H54 (cell line): ENCODE data around the gene FAH.

Source experiments
- DNase-seq: peaks from one replicate; pipeline ENCODE4 v3.0.0; 2011; ENCODE audit warnings: low spot score, mixed read lengths; ENCODE audit not compliant: insufficient read length
- FAIRE-seq: peaks from 3 replicates; lab custom pipeline; 2011; peaks lifted over from hg19 to GRCh38; lab: Jason Lieb, UNC
- POLR2A ChIP-seq: IDR thresholded peaks from 2 replicates; pipeline ENCODE4 v1.6.1; 2011; ENCODE audit warnings: low read depth, mild to moderate bottlenecking, low read length

The FAH gene

DNA sequence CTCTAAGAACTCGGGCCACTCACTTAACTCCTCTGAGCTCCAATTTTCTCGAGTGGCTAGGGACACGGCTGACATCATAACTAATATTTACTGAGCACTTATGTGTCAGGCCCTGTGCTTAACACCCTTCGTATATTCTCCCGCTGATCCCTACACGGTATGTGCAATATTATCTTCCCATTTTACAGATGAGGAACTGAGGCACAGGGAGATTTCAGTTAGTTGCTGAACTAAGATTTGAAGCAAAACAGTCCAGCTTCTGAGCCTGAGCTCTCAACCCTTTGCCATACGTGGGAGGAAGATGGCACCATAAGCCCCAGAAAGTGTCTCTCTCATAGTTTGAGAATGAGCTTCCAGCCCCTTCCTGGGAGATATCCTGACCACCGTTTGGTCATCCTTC, 19.6 kb downstream of the FAH start:
- no peak for FAIRE-seq
- no peak for TF ChIP-seq POLR2A

GRCh38 chr15:80173022-80173759, 20.4 kb downstream of the FAH start:
- DNase-seq (peak; percentile 20), FAIRE-seq (no peak)
- TF ChIP-seq POLR2A = no peak

More for the DNA sequence above, 19.6 kb downstream of the FAH start:
- DNase-seq = no peak

DNA sequence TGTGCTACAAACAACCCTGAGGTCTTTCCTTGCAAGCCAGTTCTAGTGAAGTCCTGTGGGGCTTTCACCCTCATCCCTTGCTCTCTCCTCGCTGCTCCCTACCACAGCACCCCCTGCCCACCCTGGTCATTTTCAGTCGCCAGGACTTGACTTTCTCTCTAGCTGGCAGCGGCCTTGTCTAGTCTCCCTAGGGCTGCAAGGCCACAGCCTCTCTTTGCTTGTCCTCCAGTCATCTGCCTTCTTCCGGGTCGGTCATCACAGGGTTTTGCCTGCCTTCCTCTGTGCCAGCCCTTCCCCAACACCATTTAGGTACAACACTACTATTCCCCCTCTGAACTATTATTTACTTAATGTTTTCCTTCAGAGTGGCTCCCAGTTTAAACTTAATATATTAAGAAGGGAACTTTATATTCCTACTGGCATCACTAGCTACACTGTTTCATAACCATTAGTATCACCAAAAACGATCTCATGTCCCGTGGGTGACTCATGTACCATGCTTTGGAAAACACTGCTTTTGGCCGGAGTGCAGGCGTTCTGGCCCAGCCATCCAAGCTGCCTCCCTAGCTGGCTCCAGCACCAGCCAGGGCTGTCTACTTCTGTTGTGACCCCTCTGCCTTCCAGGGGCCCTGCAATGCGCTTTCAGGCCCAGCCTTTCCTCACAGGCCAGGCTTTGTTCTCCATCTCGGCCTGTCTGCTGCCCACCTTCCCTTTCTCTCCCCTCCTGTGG, 21.4 kb downstream of the FAH start:
- DNase-seq (peak; percentile 26), FAIRE-seq (no peak)
- TF ChIP-seq POLR2A = no peak

- no peak for TF ChIP-seq POLR2A
These were observed 22.6 kb downstream of the FAH start for GRCh38 chr15:80175436-80175835.

DNA sequence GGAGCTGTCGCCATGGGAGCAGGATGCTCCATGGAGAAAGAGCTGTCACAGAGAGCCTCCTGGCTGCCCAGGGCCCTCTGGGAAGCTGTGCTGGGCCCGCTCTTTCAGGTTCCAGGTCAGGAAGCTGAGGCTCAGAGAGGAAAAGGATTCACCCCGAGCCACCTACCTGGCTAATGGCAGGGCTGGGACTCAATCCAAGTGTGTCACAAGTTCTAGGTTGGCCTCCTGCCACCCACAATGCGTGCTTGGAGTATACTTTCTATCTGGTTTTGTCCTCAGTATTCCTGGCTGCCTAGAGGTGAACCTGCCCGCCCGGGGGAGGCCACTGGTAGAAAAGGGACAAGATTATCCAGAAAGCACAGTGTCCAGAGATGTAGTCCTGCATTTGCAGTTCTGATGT, 23.6 kb downstream of the FAH start:
- FAIRE-seq = no peak
- no peak for DNase-seq
- TF ChIP-seq POLR2A = no peak

More at GRCh38 chr15:80175436-80175835, 22.6 kb downstream of the FAH start:
- FAIRE-seq = no peak
- DNase-seq = no peak

DNA sequence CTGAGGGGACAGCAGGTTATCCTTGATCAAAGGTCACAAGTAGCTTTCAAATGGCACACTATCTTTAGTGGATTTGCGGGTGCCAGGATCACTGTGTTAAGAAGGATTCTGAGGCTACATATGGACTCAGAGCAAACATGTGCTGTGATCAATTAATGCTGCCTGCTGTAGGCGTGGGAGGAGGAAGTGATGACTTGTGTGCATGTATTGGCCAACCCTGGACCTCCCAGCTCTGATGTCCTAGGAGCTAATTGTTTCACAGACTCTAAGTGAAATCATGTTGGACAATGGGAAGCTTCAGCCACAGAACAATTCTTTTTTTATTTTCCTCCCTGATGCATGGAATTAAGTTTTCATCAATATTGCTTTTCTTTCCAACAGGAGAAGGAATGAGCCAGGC, 24.4 kb downstream of the FAH start:
- FAIRE-seq (no peak), DNase-seq (no peak)
- TF ChIP-seq POLR2A = no peak

DNA sequence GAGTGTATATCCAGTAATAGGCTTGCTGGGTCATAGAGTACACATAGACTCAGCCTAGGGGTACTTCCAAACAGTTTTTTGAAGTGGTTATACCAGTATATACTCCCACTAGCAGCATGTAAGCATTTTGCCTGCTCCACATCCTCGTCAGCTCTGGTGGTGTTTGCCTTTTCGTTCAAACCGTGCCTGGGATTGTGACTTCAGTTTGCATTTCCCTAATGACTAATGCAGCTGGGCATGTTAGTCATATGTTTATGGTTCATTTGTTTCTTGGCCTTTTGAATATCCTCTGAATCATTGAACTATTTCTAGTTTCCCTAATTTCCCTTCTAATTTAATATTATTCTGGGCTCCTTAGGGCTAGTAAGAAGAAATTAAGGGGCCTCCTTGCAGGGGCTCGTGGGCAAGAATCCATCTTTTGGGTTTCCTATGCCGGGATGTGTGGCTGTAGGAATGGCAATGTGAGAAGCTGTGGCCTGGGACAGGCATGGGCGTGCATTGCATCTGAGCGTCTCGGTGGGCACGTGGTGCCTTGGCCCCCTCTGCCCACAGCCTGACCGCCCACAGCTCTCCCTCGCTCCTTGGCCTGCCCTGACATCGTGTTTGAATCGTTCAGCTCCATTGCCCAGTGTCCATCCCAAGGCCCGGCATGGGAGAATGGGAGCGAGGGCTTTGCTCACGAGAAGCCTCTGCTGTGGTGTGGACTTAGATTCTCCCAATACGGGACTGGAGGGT, 26.4 kb downstream of the FAH start:
- FAIRE-seq = no peak
- TF ChIP-seq POLR2A = no peak

GRCh38 chr15:80179935-80180334, 27.1 kb downstream of the FAH start:
- TF ChIP-seq POLR2A = no peak
- FAIRE-seq (no peak), DNase-seq (no peak)

More for the DNA sequence above, 26.4 kb downstream of the FAH start:
- DNase-seq = peak; percentile 70

DNA sequence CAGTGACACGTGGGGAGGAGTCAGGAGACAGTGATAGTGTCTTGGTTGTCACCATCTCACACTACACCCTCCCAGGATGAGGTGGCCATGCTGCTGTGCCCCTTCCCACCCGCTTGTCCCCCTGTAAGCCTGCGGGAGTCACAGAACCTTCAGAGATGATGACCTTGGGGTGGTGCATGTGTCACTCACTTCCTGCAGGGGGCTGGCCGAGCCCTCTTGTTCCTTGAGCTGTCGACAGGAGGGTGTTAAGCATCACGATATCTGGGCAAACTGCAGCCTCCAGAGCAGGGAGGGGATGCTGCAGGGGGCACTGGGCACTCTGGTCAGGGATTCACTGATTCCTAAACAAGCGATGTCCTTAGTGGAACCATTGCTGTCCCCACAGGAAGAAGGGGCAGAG, 27.7 kb downstream of the FAH start:
- DNase-seq (no peak), FAIRE-seq (no peak)
- TF ChIP-seq POLR2A = no peak

DNA sequence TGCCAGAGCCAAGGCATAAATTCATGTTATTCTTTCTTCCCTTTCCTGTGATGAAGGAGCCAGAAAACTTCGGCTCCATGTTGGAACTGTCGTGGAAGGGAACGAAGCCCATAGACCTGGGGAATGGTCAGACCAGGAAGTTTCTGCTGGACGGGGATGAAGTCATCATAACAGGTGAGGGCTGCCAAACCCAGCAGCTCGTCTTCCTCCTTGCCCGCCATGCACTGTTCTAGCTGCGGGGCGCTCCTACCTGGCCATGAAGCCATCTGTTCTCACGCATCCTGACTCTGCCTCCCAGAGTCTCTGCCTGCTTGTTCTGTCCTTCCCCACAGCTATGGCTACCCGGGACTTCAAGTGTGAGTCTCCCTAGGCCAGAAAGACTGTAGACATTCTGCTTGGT, 28.2 kb downstream of the FAH start:
- no peak for TF ChIP-seq POLR2A
- no peak for FAIRE-seq
- no peak for DNase-seq

- FAIRE-seq (no peak), DNase-seq (no peak)
- TF ChIP-seq POLR2A = no peak
These were observed 29.9 kb downstream of the FAH start for GRCh38 chr15:80182611-80183261.

DNA sequence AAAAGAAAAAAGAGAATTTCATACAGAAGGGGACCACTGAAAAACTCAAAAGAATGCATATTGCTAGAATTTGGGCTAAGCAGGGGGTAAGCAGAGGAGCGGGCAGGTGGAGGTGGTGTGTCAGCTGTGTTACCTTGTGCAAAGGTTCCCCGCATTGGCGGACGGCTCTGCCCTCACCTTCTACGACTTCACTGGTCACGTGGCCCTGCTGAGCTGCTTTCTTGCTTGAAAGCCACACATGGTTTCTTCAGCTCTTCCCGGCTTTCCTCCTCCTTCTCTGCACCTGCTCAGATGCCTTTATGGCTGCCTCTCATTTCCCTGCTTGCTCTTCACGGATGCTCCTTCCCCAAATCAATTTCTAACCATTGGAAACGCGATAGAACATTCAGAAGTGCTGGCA, 30.5 kb downstream of the FAH start:
- FAIRE-seq (no peak), DNase-seq (no peak)
- no peak for TF ChIP-seq POLR2A

- FAIRE-seq (no peak), DNase-seq (no peak)
- no peak for TF ChIP-seq POLR2A
These were observed 31.1 kb downstream of the FAH start for GRCh38 chr15:80183886-80184285.
